ENCODE results near the gene CD8A.
"Not testable (repeated sequence)": the region's sequence is repeated elsewhere in the genome, so short reads cannot be mapped to it uniquely, and the experiment has no call there.

The CD8A gene

GRCh38 chr2:86790676-86791572, at the start of gene CD8A:
CD8A (minus strand) TSS chr2:86790913; CDS start chr2:86790825, 88 bp downstream.
- DNase-seq, result no peak

DNA sequence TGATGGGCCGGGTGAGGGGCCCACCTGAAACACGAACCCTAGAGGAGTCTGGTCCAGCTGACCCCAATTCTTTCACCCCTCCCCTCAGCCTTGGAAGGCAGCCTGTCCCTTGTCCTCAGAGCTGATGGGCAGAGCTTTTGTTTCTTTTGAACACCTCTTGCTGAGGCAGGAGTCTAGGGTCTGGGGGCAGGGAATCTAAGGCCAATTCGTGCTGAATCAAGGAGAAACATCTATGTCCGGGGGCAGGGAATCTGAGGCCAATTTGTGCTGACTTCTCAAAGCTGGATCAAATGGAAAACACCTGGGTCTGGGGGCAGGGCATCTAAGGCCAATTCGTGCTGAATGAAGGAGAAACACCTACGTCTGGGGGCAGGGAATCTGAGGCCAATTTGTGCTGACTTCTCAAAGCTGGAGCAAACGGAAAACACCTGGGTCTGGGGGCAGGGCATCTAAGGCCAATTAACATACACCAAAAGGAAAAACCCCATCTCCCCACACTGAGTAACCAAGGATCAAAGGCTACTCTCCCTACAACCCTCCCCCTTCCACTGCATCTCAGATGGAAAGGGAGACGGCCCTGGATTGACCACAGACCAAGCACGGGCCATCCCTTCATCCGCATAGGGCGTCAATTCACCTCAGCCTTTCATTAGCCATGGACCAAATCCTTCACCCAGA, 49.3 kb upstream of the CD8A start:
- DNase-seq, result not testable (repeated sequence)

- not testable (repeated sequence) for DNase-seq
Observed at GRCh38 chr2:86839455-86839854, 48.7 kb upstream of the CD8A start.

- DNase-seq, result not testable (repeated sequence)
Observed at GRCh38 chr2:86837714-86838113, 47.0 kb upstream of the CD8A start.

- not testable (repeated sequence) for DNase-seq
Observed at GRCh38 chr2:86836915-86837695, 46.4 kb upstream of the CD8A start.

DNA sequence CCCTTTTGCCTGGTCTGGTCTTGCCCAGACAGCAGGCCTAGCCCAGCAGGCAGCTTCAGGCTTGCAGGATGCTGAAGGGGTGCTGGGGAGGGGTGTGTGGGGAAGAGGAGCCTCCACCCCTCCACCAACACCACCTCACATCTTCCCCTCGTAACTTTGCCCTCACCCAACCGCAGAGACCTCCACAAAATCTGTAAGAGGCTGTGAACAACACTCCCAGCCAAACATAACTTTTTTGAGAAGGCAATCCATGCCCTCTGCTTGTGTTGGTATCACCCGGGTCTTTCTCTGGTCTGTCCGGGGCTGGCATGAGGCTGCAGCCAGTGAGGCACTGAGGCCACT, 44.8 kb upstream of the CD8A start:
- DNase-seq, result not testable (repeated sequence)

DNA sequence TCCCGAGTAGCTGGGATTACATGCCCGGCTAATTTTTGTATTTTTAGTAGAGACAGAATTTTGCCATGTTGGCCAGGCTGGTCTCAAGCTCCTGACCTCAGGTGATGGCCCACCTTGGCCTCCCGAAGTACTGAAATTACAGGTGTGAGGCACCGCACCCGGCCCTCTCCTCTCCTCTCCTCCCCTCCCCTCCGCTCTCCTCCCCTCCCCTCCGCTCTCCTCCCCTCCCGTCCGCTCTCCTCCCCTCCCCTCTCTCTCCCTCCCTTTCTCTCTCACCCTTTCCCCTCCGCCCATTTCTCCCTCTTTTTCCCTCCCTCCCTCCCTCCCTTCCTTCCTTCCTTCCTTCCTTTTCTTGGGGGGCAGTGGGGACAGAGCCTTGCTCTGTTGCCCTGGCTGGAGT, 42.6 kb upstream of the CD8A start:
- no peak for DNase-seq

DNA sequence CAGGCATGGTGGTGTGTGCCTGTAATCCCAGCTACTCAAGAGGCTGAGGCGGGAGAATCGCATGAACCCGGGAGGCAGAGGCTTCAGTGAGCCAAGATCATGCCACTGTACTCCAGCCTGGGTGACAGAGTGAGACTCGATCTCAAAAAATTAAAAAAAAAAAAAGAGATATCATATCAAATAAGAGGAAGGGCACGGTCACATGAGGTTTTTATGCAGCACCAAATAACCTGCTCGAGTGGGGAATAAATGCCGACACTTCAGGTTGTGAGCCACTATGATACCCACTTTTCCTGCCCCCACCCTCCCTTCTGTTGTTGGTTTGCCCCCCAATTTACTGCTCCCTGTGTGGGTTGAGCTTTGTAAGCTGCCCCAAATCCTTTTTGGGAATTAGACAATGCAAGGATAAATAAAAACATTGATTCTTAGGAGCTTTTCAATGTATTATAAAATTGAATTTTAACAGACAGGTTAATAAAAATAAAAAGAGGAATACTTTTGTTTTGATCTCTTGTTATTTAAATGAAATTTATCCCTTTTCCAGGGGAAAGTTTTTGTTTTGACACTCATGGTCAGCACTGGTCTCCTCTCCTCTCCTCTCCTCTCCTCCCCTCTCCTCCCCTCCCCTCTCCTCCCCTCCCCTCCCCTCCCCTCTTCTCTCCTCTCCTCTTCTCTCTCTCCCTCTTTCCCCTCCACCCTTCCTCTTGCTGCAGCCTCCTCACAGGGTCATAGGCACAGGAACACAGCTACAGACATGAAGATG, 41.8 kb upstream of the CD8A start:
- DNase-seq, result no peak

GRCh38 chr2:86831537-86831936, 40.8 kb upstream of the CD8A start:
- no peak for DNase-seq

GRCh38 chr2:86826951-86827350, 36.2 kb upstream of the CD8A start:
- no peak for DNase-seq

DNA sequence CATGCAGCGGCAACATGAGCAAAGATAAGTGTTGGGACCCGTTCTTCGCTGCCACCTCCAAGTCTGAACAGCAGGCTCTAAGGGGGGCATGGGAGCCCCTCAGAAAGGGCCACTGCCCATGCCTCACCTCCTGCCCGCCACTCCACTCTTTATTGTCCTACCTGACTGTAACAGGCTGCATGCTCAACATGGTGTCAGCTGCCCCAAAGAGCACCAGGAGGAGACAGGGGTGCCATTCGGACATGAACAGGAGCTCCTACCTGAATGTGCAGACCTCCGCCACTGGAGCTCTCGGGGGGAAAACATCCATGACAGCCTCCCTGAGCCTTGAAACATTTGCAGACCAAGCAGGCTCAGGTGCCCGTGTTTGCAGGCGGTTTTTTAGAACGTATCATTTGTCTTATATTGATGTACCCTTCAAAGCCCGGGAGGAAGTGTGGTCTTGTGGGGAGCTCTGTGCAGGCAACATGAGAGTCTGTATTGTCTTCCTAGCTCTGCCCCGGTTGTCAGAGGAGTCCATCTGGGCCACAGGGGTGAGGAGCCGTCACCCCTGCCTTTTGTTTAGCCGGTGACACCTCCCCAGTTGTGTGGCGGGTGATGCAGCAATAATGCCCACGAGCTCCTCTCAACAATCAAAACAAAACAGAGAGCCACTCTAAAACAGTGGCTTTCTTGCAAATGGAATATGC, 35.1 kb upstream of the CD8A start:
- peak; percentile 36 for DNase-seq

DNA sequence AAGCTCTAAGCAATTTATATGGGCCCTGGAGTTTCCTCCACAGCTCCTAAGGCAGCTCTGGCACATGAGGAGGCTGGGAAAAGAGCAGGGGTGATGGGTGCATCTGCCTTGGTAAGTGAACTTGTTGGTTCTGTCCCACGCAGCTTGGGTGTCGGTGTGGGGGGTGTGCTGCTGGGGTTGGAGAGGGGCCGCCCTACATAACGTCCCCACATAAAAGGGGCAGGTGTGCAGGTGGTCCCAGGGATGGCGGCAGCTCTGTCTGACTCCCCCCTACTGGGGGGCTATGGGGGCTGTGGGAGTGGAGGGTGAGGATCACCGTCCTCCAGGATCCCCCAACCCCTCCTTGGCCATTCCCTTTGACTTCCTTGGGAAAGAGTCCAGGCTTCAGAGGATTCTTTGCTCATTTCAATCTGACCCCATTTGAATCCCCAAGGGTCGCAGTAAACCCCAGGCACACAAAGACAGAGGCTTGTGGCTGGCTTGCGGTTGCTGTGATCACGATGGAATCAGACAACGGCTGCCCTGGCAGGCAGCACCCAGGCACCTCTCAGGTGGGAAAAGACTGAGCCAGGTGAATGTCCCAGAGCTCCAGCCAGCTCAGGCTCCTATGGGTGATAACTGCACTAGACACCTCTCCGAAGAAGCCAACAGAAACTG, 34.5 kb upstream of the CD8A start:
- no peak for DNase-seq

DNA sequence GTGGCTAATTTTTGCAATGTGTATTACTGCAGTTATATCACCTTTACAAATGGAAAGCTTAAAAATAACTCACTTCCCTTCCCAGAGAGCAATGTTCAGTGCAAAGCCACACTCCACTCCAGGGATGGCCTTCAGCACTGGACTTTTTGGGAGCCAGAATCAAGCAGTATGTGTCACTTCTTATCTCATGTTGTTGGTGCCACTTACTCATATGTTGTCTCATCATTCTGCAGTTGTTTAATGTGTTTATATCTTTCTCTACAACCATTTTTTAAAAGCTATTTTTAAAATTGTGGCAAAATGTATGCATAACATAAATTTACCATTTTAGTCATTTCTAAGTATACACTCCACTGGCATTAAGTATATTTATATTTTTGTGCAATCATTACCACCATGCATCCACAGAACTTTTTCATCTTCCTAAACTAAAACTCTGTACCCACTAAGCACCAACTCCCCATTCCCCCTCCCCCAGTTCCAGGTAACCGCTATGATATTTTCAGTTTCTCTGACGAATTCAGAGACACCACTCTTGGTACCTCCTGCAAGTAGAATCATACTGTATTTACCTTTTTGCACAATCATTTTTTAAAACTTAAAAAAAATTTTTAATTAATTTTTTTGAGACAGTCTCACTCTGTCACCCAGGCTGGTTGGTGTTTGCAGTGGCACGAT, 32.1 kb upstream of the CD8A start:
- DNase-seq, result no peak

DNA sequence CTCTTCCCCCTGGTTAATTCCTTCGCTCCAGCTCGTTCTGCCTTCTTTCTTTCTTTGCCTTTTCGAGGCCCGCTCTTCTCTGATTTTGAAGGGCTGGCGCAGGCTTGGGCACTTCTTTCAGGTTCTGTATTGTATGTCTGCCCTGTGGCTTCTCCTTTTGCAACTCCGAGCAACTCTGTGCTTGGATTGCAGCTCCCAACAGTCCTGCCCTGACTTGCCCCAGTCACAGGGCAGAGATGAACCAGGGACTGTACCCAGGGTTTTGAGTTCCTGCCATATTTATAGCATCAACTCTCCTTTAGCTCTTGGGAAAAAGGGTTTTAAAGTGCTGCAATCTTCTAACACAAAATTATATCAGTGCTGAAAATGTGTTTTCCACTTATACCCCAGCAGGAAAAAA, 31.1 kb upstream of the CD8A start:
- DNase-seq, result no peak

GRCh38 chr2:86821306-86821705, 30.6 kb upstream of the CD8A start:
- DNase-seq, result no peak

DNA sequence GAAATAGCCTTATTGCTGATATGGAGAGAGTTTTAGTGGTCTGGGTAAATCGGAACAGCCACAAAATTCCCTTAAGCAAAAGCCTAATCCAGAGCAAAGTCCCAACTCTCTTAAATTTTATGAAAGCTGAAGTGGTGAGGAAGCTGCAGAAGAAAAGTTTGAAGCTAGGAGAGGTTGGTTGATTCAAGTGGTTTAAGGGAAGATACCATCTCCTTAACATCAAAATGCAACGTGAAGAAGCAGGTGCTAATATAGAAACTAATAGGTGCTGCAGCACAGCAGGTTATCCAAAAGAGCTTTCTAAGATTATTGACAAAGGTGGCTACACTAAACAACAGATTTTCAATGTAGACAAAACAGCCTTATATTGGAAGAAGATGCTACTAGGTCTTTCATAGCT, 28.2 kb upstream of the CD8A start:
- DNase-seq, result no peak

DNA sequence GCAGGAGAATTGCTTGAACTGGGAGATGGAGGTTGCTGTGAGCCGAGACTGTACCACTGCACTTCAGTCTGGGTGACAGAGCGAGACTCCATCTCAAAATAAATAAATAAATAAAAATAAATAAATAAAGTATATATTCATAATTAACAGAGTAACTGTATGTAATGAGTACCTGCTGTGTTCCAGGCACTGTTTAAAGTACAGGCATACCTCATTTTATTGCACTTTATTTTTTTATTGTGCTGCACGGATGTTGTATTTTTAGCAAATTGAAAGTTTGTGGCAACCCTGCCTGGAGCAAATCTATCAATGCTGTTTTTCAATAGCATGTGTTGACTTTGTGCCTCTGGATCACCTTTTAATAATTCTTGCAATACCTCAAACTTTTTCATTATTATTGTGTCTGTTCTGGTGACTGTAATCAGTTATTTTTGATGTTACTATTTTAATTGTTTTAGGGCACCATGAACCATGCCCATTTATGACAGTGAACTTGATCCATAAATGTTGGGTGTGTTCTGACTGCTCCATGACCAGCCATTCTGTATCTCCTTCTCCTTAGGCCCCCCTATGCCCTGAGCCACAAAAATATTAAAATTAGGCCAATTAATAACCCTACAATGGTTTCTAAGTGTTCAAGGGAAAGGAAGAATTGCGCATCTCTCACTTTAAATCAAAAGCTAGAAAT, 27.5 kb upstream of the CD8A start:
- no peak for DNase-seq

DNA sequence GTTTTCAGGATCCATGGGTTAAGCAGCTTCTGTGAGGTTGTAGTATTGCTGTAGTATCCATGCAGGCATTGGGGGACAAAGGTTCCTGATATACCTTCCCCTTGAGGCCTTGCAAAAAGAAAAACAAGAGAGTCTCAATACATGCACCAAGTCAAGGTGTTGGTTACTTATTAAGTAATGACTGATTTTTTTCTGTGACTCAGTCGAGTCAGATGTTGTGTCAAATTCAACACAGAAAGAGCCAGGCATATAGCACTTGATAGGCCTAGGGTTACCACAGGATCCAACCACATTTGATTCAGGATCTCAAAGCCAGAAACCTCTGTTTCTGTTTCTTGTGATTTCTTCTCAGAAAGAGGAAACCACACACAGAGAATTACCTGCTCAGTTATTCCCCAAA, 24.9 kb upstream of the CD8A start:
- no peak for DNase-seq

- no peak for DNase-seq
Observed at GRCh38 chr2:86809481-86810121, 18.9 kb upstream of the CD8A start.
